ENCODE results near the gene CALML3.

The CALML3 gene

GRCh38 chr10:5492322-5492855 lies 32.4 kb upstream of the CALML3 start:
- no peak for DNase-seq

GRCh38 chr10:5492929-5493576 lies 31.7 kb upstream of the CALML3 start:
- DNase-seq = no peak

GRCh38 chr10:5493691-5494090 lies 31.1 kb upstream of the CALML3 start:
- no peak for DNase-seq

- no peak for DNase-seq
Measured at GRCh38 chr10:5494611-5495010, 30.1 kb upstream of the CALML3 start.

- no peak for DNase-seq
Measured at GRCh38 chr10:5496261-5497250, 28.2 kb upstream of the CALML3 start.

GRCh38 chr10:5497289-5497688 lies 27.5 kb upstream of the CALML3 start:
- DNase-seq = no peak

- DNase-seq = no peak
Measured at GRCh38 chr10:5497948-5498730, 26.6 kb upstream of the CALML3 start.

GRCh38 chr10:5498791-5499492 lies 25.8 kb upstream of the CALML3 start:
- DNase-seq = no peak

- no peak for DNase-seq
Measured at GRCh38 chr10:5499493-5500140, 25.1 kb upstream of the CALML3 start, which contains the start of gene CALML5. CALML5 (minus strand) TSS chr10:5499570; CDS start chr10:5499438, 132 bp downstream.

GRCh38 chr10:5500162-5500670 lies 24.5 kb upstream of the CALML3 start:
- no peak for DNase-seq

GRCh38 chr10:5500910-5501309 lies 23.9 kb upstream of the CALML3 start:
- no peak for DNase-seq

- DNase-seq = no peak
Measured at GRCh38 chr10:5502061-5502521, 22.7 kb upstream of the CALML3 start.

- no peak for DNase-seq
Measured at GRCh38 chr10:5502571-5503476, 21.9 kb upstream of the CALML3 start.

GRCh38 chr10:5503477-5503835 lies 21.3 kb upstream of the CALML3 start:
- DNase-seq = no peak

- DNase-seq = no peak
Measured at GRCh38 chr10:5504146-5505072, 20.4 kb upstream of the CALML3 start.

GRCh38 chr10:5506246-5506645 lies 18.5 kb upstream of the CALML3 start:
- DNase-seq = no peak

- DNase-seq = no peak
Measured at GRCh38 chr10:5506751-5507648, 17.8 kb upstream of the CALML3 start.

- no peak for DNase-seq
Measured at GRCh38 chr10:5507649-5508131, 17.1 kb upstream of the CALML3 start.

All from activated CD4-positive, alpha-beta T cell treated with anti-CD3 and anti-CD28 coated beads, Interleukin-2, amount 50 U/mL, for 4 hours (primary cell).